ENCODE results near the gene ZBTB7A. TPM values are rescaled to one million over a fixed set of nuclear protein-coding genes. Genes with fewer than 3 reads are reported as not detected.

ZBTB7A gene
- total RNA-seq, 1 donor from 2014 or later, result 63.8 TPM

- DNase-seq (ENCODE audit: low spot score), result no peak
Observed at GRCh38 chr19:4036576-4037300, 30.0 kb downstream of the ZBTB7A start.

GRCh38 chr19:4035582-4035981, 31.1 kb downstream of the ZBTB7A start:
- no peak for DNase-seq (ENCODE audit: low spot score)

GRCh38 chr19:4035018-4035566, 31.6 kb downstream of the ZBTB7A start:
- no peak for DNase-seq (ENCODE audit: low spot score)

GRCh38 chr19:4034048-4035017, 32.4 kb downstream of the ZBTB7A start:
- no peak for DNase-seq (ENCODE audit: low spot score)

- no peak for DNase-seq (ENCODE audit: low spot score)
Observed at GRCh38 chr19:4033028-4033956, 33.4 kb downstream of the ZBTB7A start.

GRCh38 chr19:4032436-4032835, 34.3 kb downstream of the ZBTB7A start:
- no peak for DNase-seq (ENCODE audit: low spot score)

GRCh38 chr19:4031420-4031819, 35.3 kb downstream of the ZBTB7A start:
- no peak for DNase-seq (ENCODE audit: low spot score)

GRCh38 chr19:4030981-4031380, 35.7 kb downstream of the ZBTB7A start:
- no peak for DNase-seq (ENCODE audit: low spot score)

- no peak for DNase-seq (ENCODE audit: low spot score)
Observed at GRCh38 chr19:4030552-4030951, 36.1 kb downstream of the ZBTB7A start.

- no peak for DNase-seq (ENCODE audit: low spot score)
Observed at GRCh38 chr19:4029247-4029614, 37.5 kb downstream of the ZBTB7A start.

- DNase-seq (ENCODE audit: low spot score), result no peak
Observed at GRCh38 chr19:4028334-4029246, 38.1 kb downstream of the ZBTB7A start.

GRCh38 chr19:4027146-4027545, 39.6 kb downstream of the ZBTB7A start:
- no peak for DNase-seq (ENCODE audit: low spot score)

- no peak for DNase-seq (ENCODE audit: low spot score)
Observed at GRCh38 chr19:4025317-4025716, 41.4 kb downstream of the ZBTB7A start.

- no peak for DNase-seq (ENCODE audit: low spot score)
Observed at GRCh38 chr19:4023600-4024398, 42.9 kb downstream of the ZBTB7A start.

- DNase-seq (ENCODE audit: low spot score), result no peak
Observed at GRCh38 chr19:4019578-4019977, 47.1 kb downstream of the ZBTB7A start.

GRCh38 chr19:4018775-4019504, 47.8 kb downstream of the ZBTB7A start:
- DNase-seq (ENCODE audit: low spot score), result no peak

GRCh38 chr19:4018140-4018613, 48.5 kb downstream of the ZBTB7A start:
- no peak for DNase-seq (ENCODE audit: low spot score)

- DNase-seq (ENCODE audit: low spot score), result no peak
Observed at GRCh38 chr19:4016903-4017638, 49.6 kb downstream of the ZBTB7A start.

Measured in ureter (tissue), 1 donor.